Inflammatory macrophage (primary cell): ENCODE measurements around the gene RERG.
"Not testable (repeated sequence)": the region's sequence is repeated elsewhere in the genome, so short reads cannot be mapped to it uniquely, and the experiment has no call there.

Experiments used
- DNase-seq, 2 donors: peaks; one replicate each; pipeline ENCODE4 v3.0.0-alpha.2; 2020 to 2022

RERG gene

GRCh38 chr12:15142711-15143110 is 78.5 kb downstream of the RERG start:
- DNase-seq: no peak

DNA sequence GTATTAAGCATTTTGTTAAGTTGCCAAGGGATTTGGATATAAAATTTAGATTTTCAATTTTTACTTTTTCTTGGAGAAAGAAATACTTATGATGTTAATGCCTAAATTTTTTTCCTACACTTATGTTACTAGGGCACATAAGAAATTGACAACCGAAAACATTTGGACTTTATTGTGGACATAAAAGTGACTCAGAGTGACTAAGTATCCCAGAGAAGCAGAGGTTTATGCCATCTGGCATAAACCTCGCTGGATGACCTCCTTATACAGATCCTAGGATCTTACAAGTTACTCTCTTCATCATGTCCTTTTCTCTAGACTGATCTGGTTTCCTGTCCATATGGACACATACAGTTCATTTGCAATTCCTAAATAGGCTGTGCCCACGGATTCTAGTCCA is 89.8 kb downstream of the RERG start:
- no peak for DNase-seq

DNA sequence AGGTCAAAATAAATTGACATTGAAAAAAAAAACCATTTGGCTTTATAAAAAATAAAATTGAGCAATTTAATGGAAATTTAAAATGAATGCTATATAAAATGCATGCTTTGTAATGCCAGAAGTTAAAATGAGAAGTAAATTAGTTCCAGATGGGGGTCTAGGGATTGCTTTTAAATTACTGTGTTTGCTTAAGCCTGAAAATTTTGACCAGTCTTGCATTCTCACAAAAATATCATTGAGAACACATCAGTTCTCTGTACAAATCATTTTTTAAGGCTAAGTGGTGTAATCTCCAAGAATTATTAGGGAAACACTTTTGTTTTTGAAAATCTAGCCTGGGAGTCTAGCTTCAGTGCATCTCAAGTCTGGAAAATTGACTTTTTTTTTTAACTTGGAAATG is 90.7 kb downstream of the RERG start:
- DNase-seq: no peak

- DNase-seq: no peak
Measured at GRCh38 chr12:15123401-15123800, 97.8 kb downstream of the RERG start.

- DNase-seq: no peak
Measured at GRCh38 chr12:15122344-15122743, 98.9 kb downstream of the RERG start.

DNA sequence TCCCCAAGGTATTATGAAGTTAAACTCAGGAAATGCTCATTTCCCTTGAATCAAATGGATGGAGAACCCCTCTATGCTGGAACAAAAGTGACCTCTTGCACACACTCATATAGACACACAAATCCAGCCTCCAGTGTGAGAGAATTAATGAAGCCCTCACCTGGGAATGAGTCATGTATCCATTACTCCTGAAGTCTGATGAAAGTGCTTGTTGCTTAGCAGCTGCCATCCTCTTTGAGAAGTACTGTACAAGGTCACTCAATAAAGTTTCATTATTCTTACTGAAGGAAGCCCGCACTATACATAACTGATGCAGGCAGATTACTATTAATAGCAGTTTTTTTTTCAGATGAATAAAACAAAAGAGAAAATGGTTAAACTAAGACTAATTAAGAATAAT is 102.3 kb downstream of the RERG start:
- no peak for DNase-seq

- no peak for DNase-seq
Measured at GRCh38 chr12:15116983-15117382, 104.2 kb downstream of the RERG start.

- no peak for DNase-seq
Measured at GRCh38 chr12:15116086-15116485, 105.1 kb downstream of the RERG start.

GRCh38 chr12:15115434-15115833 is 105.8 kb downstream of the RERG start:
- DNase-seq: no peak

- no peak for DNase-seq
Measured at GRCh38 chr12:15114501-15114900, 106.7 kb downstream of the RERG start.

- no peak for DNase-seq
Measured at GRCh38 chr12:15092826-15093225, 128.4 kb downstream of the RERG start.

DNA sequence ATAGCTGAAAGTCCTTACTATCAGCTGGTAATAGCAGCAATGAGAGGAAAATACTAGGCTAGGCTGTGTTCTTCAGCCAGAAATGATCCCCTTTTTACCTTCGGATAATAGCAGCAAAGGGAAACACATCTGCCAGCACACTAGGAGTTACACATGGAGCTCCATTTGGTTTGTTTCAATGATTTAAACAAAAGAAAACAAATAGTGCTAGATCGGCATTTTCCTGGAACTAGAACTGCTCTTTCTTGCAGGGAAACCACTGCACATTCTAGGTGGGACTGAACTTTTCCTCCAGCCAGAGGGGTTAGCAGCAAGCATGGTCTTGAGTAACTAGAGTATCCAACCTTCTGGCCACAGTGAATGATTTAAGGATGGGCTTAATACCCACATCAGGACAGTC is 130.8 kb downstream of the RERG start:
- no peak for DNase-seq

DNA sequence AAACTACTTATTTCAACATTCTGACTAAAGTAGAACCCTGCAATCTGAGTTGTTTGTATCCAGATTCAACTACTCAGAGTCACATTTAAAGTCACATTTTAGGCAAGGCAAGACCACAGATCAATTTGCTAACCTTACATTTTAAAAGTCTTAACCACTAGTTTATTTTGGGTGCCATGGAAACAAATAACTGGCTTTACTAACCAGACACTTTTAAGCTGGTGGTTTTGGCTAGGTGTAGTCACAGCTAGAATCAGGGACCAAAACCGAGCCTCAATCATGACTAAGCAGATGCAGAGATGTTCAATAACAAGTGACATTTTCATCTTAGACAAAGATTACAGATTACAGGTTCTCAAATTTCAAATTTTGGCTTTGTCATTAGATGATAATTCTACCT is 133.1 kb downstream of the RERG start:
- no peak for DNase-seq

GRCh38 chr12:15077751-15078150 is 143.5 kb downstream of the RERG start:
- not testable (repeated sequence) for DNase-seq

DNA sequence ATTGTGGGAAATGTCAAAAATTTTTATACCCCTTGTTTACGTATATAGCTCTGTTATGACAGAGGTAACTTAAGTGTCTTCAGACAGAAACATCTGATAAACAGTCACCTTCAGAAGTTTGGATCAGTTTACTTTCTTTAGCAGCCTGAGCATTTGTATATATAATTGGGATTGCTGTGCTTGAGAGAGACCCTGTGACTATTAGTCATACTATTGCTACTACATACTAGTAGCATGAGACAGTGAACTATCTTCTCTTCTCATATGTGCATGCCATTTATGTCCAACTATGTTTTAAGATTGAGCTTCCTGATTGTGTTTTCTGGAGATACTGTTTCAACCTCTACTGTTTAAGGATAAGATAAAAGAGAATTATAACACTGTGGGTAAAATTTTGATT is 146.9 kb downstream of the RERG start:
- DNase-seq: no peak

GRCh38 chr12:15059123-15059522 is 162.1 kb downstream of the RERG start:
- no peak for DNase-seq
